CD4-positive, alpha-beta T cell (primary cell): ENCODE data around the gene HOXA5. TPM values are rescaled to one million over a fixed set of nuclear protein-coding genes. Genes with fewer than 3 reads are reported as not detected.

Experiments used
- ATAC-seq: fragments of 200-7000 bp; cut with Tn5 transposase; one replicate; pipeline ENCODE4 v1.10.0; 2022; ENCODE audit warnings: mild to moderate bottlenecking; ENCODE audit not compliant: poor library complexity
- CTCF ChIA-PET: fragments of 350-600 bp; sonication (Branson Sonifier 250); formaldehyde crosslinking; loops from one replicate; lab custom pipeline; 2021; ENCODE audit warnings: antibody characterized with exemption, inconsistent platforms; lab: Charles Lee
- POLR2A ChIA-PET: fragments of 350-600 bp; sonication (Branson Sonifier 250); formaldehyde crosslinking; loops from one replicate; lab custom pipeline; 2021; ENCODE audit warnings: antibody characterized with exemption, inconsistent platforms; lab: Charles Lee
- DNase-seq, 14 experiments: peaks; one replicate each; pipeline ENCODE4 v3.0.0-alpha.2; 2013 to 2020; ENCODE audit warnings: mixed read lengths in 2 of 14
- H3K27ac ChIP-seq, 2 donors: one replicate each; pipeline versions ENCODE4 v1.5.1 to v1.7.0; 2013; ENCODE audit warnings: low read length in 2 of 2, low read depth in 1 of 2, mild to moderate bottlenecking in 1 of 2
- H3K27me3 ChIP-seq, 2 experiments: 1 replicate in 1 of 2; 2 replicates in 1 of 2; pipeline versions ENCODE4 v1.6.1 to v1.7.0; 2013; ENCODE audit warnings: low read length in 2 of 2, control low read depth in 1 of 2, mild to moderate bottlenecking in 1 of 2, moderate library complexity in 1 of 2; ENCODE audit not compliant: insufficient read depth in 2 of 2, control insufficient read depth in 1 of 2
- H3K36me3 ChIP-seq: one replicate; pipeline ENCODE4 v1.6.1; 2013; ENCODE audit warnings: low read length, control low read depth; ENCODE audit not compliant: insufficient read depth
- H3K4me1 ChIP-seq: one replicate; pipeline ENCODE4 v1.6.1; 2013; ENCODE audit warnings: low read length, control low read depth; ENCODE audit not compliant: insufficient read depth
- H3K4me3 ChIP-seq: one replicate; pipeline ENCODE4 v1.5.1; 2013; ENCODE audit warnings: mild to moderate bottlenecking, low read length, moderate library complexity
- H3K9me3 ChIP-seq, 2 experiments: 1 replicate in 1 of 2; 2 replicates in 1 of 2; pipeline versions ENCODE4 v1.6.1 to v1.7.0; 2013; ENCODE audit warnings: low read length in 2 of 2, mild to moderate bottlenecking in 2 of 2, control low read depth in 1 of 2, moderate library complexity in 1 of 2; ENCODE audit not compliant: control insufficient read depth in 1 of 2, insufficient read depth in 1 of 2
- H3K27ac Mint-ChIP-seq: one replicate; pipeline ENCODE4 v1.8.0; 2020; ENCODE audit warnings: mixed read lengths
- H3K27me3 Mint-ChIP-seq: one replicate; pipeline ENCODE4 v1.8.0; 2021; ENCODE audit warnings: mixed read lengths
- H3K36me3 Mint-ChIP-seq: one replicate; pipeline ENCODE4 v1.8.0; 2021; ENCODE audit warnings: low read depth, mixed read lengths
- H3K4me1 Mint-ChIP-seq: one replicate; pipeline ENCODE4 v1.8.0; 2021; ENCODE audit warnings: low read depth, mixed read lengths
- H3K4me3 Mint-ChIP-seq: one replicate; pipeline ENCODE4 v1.8.0; 2020; ENCODE audit warnings: mild to moderate bottlenecking, mixed read lengths
- H3K9me3 Mint-ChIP-seq: one replicate; pipeline ENCODE4 v1.8.0; 2020; ENCODE audit warnings: mixed read lengths
- intact Hi-C, 2 experiments: fragments of 100-400 bp; cut with DNase I in 1 of 2; cut with micrococcal nuclease in 1 of 2; formaldehyde crosslinking; loops; one replicate each; pipeline versions ENCODE4 v1.15.1 to v1.9.0; 2023 to 2025; cut with DNase I, micrococcal nuclease
- total RNA-seq, 174 experiments: library from RNA in 2 of 174; stranded (reverse) in 2 of 174; gene quantifications; one replicate each; pipeline ENCODE4 v1.2.3 and lab custom pipeline; 2021 to 2026
- TF ChIP-seq, protein P1 (sequence below): fragments of 200-600 bp; IDR thresholded peaks from one replicate; pipeline ENCODE4 v1.8.0; 2022; ENCODE audit warnings: antibody characterized with exemption, mild to moderate bottlenecking

HOXA5 gene
- total RNA-seq, 2 experiments from 2014 or later: not detected

DNA sequence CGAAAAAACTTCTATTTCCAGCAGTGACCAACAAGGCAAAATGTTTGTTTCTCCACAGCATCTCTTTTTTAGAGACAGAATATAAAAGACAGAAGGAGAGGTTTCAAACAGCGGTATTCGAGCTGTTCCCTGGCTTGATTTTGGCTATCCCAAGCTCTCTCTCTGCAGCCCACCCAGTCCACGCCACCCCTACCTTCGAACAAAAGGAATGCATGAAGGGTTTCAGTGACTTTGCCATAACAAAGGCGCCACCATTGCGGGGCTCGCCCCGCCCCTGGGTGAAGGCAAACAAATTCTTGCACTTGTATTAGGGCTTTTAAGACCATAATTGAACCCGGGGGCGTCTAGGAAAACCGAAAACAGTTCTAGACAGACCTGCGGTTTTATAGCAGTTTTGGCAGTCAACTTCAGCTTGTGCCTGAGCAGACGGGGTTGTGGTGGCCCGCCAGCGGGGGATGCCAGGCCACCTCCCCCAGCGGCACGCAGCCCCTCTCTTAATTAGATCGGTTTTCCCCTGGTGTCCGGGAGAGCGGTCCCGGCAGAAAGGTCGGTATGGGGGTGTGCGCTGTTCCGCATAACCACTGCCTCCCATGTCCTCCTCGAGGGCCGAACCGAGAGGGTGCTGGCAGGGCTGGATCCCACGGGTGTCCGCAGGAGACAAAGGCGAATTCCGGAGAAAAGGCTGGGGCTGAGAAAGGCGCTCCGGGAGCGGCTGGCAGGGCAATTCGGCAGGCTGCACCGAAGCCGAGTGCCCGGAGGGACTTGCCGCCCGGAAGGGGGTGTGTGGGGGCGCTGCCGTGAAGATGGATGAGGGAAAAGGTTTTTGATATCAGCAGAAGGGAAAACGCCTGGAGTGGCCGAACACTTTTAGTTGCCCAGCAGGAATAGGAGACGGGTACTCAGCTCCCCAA is 44.2 kb upstream of the HOXA5 start:
- Histone ChIP-seq H3K36me3 (no peaks in the 10 kb centered on the region), H3K27ac (no peak overlapping the region), H3K27me3 (peaks cover 94 to 96% of the 10 kb centered on the region in 2 experiments), H3K4me1 (peaks cover 78% of the 10 kb centered on the region), H3K4me3 (peak overlapping the region; percentile 38), H3K9me3 (peaks cover 0 to 70% of the 10 kb centered on the region in 2 experiments)
- Mint-ChIP-seq H3K4me1 (peaks cover 79% of the 10 kb centered on the region), H3K36me3 (no peaks in the 10 kb centered on the region), H3K4me3 (peak overlapping the region; percentile 79), H3K27me3 (peaks cover 97% of the 10 kb centered on the region), H3K27ac (peak overlapping the region; percentile 49), H3K9me3 (no peaks in the 10 kb centered on the region)
- ATAC-seq (no peak), DNase-seq (peak in 2 of 14 experiments; percentile 3 to 33)
- intact Hi-C loops: loop anchor here in 1 of 2 experiments (2.0 to 5.0 kb wide), 3 partner anchors 15 to 1330 kb away; partner anchors contain the start of gene HOXA3
- CTCF ChIA-PET: interaction anchor here (1.3 to 3.8 kb wide), 4 partner anchors 8 to 27 kb away, joined by 3 to 14 read pairs (median 8); no protein-coding TSS in a partner anchor
- POLR2A ChIA-PET: interaction anchor here (0.5 to 2.8 kb wide), 8 partner anchors 8 to 765 kb away, joined by 3 to 13 read pairs (median 4); no protein-coding TSS in a partner anchor
- TF ChIP-seq, protein P1, sequence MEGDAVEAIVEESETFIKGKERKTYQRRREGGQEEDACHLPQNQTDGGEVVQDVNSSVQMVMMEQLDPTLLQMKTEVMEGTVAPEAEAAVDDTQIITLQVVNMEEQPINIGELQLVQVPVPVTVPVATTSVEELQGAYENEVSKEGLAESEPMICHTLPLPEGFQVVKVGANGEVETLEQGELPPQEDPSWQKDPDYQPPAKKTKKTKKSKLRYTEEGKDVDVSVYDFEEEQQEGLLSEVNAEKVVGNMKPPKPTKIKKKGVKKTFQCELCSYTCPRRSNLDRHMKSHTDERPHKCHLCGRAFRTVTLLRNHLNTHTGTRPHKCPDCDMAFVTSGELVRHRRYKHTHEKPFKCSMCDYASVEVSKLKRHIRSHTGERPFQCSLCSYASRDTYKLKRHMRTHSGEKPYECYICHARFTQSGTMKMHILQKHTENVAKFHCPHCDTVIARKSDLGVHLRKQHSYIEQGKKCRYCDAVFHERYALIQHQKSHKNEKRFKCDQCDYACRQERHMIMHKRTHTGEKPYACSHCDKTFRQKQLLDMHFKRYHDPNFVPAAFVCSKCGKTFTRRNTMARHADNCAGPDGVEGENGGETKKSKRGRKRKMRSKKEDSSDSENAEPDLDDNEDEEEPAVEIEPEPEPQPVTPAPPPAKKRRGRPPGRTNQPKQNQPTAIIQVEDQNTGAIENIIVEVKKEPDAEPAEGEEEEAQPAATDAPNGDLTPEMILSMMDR: no peak

DNA sequence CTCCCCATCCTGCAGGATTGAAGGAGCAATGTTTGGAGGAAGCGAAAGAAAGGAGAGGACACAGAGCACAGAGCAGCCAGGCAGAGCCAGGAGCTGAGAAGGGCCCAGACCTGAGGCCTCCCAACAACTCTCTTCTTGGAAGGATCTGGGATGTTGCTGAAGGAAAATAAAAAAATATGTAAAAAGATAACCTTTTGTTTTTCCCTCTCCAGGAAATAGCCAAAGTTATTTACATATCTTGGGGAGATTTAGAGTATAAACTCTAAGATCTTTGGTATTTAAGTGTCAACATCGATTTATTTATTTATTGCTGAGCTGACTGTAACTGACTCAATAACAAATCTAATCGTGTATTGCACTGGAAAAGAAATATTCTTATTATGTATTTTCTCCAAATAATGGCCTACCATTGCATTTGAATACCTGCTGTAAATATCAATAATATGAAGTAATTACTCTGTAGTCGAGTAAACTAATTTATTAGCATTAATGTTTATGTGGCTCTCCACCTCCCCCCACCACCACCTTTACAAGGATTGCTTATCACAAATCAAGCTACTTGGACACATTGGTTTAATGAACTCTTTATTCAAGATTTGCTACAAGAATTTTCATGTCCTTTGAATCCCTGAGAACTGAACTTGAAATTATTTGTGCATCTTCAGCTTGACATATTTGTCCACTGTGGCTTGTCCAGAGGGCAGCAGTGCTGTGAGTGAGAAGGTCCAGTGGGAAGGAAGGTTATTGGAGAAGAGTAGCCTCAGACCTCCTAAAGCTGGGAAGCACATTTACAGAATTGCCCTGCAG is 43.4 kb upstream of the HOXA5 start:
- intact Hi-C loops: loop anchor here in 1 of 2 experiments (2.0 to 5.0 kb wide), 3 partner anchors 14 to 1330 kb away; partner anchors contain the start of gene HOXA3
- Mint-ChIP-seq H3K4me3 (peak overlapping the region; percentile 82), H3K9me3 (no peaks in the 10 kb centered on the region), H3K4me1 (peaks cover 71% of the 10 kb centered on the region), H3K27me3 (peaks cover 97% of the 10 kb centered on the region), H3K27ac (peak overlapping the region; percentile 81), H3K36me3 (no peaks in the 10 kb centered on the region)
- H3K4me3 ChIP-seq: no peak overlapping the region
- ChIA-PET POLR2A (interaction anchor here (0.7 to 2.8 kb wide), 8 partner anchors 8 to 766 kb away, joined by 3 to 13 read pairs (median 3); partner anchors contain the start of gene HOXA13), CTCF (interaction anchor here (1.3 to 3.8 kb wide), 6 partner anchors 7 to 36 kb away, joined by 3 to 14 read pairs (median 7); no protein-coding TSS in a partner anchor)
- peaks cover 70% of the 10 kb centered on the region for H3K4me1 ChIP-seq
- no peaks in the 10 kb centered on the region for H3K36me3 ChIP-seq
- no peak for ATAC-seq
- H3K27ac ChIP-seq: no peak overlapping the region
- TF ChIP-seq, protein P1: no peak
- peaks cover 96 to 98% of the 10 kb centered on the region in 2 experiments for H3K27me3 ChIP-seq
- no peak for DNase-seq
- peaks cover 0 to 66% of the 10 kb centered on the region in 2 experiments for H3K9me3 ChIP-seq
